GM21786 (cell line): ENCODE data around the gene CHRDL1.
"Not testable (repeated sequence)": the region's sequence is repeated elsewhere in the genome, so short reads cannot be mapped to it uniquely, and the experiment has no call there.

ENCODE experiments used
- ATAC-seq: cut with Tn5 transposase; IDR thresholded peaks from one replicate; pipeline ENCODE4 v1.9.1; 2021; ENCODE audit not compliant: unreplicated experiment

Gene CHRDL1

GRCh38 chrX:110795645-110796406, at the start of gene CHRDL1:
TSS of gene CHRDL1 (minus strand) at chrX:110795817. CDS start at chrX:110792181, 3,636 bp downstream.
- ATAC-seq, result no peak

GRCh38 chrX:110836982-110837381, 41.4 kb upstream of the CHRDL1 start:
- ATAC-seq, result no peak

GRCh38 chrX:110836451-110836850, 40.8 kb upstream of the CHRDL1 start:
- no peak for ATAC-seq

GRCh38 chrX:110836001-110836400, 40.4 kb upstream of the CHRDL1 start:
- no peak for ATAC-seq

- no peak for ATAC-seq
Measured at GRCh38 chrX:110825972-110826371, 30.4 kb upstream of the CHRDL1 start.

- not testable (repeated sequence) for ATAC-seq
Measured at GRCh38 chrX:110816543-110816942, 20.9 kb upstream of the CHRDL1 start.

GRCh38 chrX:110806145-110806544, 10.5 kb upstream of the CHRDL1 start:
- ATAC-seq, result no peak

GRCh38 chrX:110805303-110805702, 9.7 kb upstream of the CHRDL1 start:
- ATAC-seq, result no peak

GRCh38 chrX:110804446-110804845, 8.8 kb upstream of the CHRDL1 start:
- ATAC-seq, result no peak

- ATAC-seq, result no peak
Measured at GRCh38 chrX:110803506-110803905, 7.9 kb upstream of the CHRDL1 start.

- no peak for ATAC-seq
Measured at GRCh38 chrX:110796407-110796697, 735 bp upstream of the CHRDL1 start.

- no peak for ATAC-seq
Measured at GRCh38 chrX:110794601-110795000, 1.0 kb downstream of the CHRDL1 start.

GRCh38 chrX:110791071-110791470, 4.5 kb downstream of the CHRDL1 start:
- no peak for ATAC-seq

GRCh38 chrX:110786486-110786885, 9.1 kb downstream of the CHRDL1 start:
- ATAC-seq, result no peak

GRCh38 chrX:110759785-110760184, 35.8 kb downstream of the CHRDL1 start:
- no peak for ATAC-seq

- no peak for ATAC-seq
Measured at GRCh38 chrX:110758781-110759422, 36.7 kb downstream of the CHRDL1 start.

GRCh38 chrX:110755611-110756010, 40.0 kb downstream of the CHRDL1 start:
- no peak for ATAC-seq

- ATAC-seq, result no peak
Measured at GRCh38 chrX:110755061-110755460, 40.6 kb downstream of the CHRDL1 start.

- ATAC-seq, result no peak
Measured at GRCh38 chrX:110750526-110751189, 45.0 kb downstream of the CHRDL1 start.

GRCh38 chrX:110748256-110748806, 47.3 kb downstream of the CHRDL1 start:
- no peak for ATAC-seq

- ATAC-seq, result no peak
Measured at GRCh38 chrX:110746014-110746413, 49.6 kb downstream of the CHRDL1 start.

GRCh38 chrX:110745288-110745687, 50.3 kb downstream of the CHRDL1 start:
- no peak for ATAC-seq
